Prostate gland (tissue), 2 donors: ENCODE results near the gene MIS18BP1. TPM values are rescaled to one million over a fixed set of nuclear protein-coding genes. Genes with fewer than 3 reads are reported as not detected.

Experiments
- DNase-seq: peaks from one replicate; pipeline ENCODE4 v3.0.0-alpha.2; 2019; ENCODE audit warnings: low spot score
- H3K27ac ChIP-seq, 2 donors: fragments of 200-600 bp; sonication (generic); 2 replicates each; pipeline ENCODE4 v1.5.1; 2017 to 2019
- H3K27me3 ChIP-seq: fragments of 200-600 bp; sonication (generic); replicated peaks from 2 replicates; pipeline ENCODE4 v1.5.1; 2019; ENCODE audit not compliant: insufficient read depth
- H3K36me3 ChIP-seq, 2 donors: fragments of 200-600 bp; sonication (generic); 1 replicate in 1 of 2; 2 replicates in 1 of 2; pipeline versions ENCODE4 v1.5.1 to v1.8.1; 2017 to 2019
- H3K4me1 ChIP-seq: fragments of 200-600 bp; sonication (generic); replicated peaks from 2 replicates; pipeline ENCODE4 v1.5.1; 2019
- H3K4me3 ChIP-seq, 2 donors: fragments of 200-600 bp; sonication (generic); 2 replicates each; pipeline ENCODE4 v1.5.1; 2017 to 2019
- H3K9me3 ChIP-seq: fragments of 200-600 bp; sonication (generic); 2 replicates; pipeline ENCODE4 v1.5.1; 2017
- POLR2A ChIP-seq: fragments of 450-650 bp; IDR thresholded peaks from one replicate; pipeline ENCODE4 v1.6.1; 2016; ENCODE audit warnings: antibody characterized with exemption, mild to moderate bottlenecking
- POLR2AphosphoS5 ChIP-seq: sonication (generic); formaldehyde crosslinking; IDR thresholded peaks from one replicate; pipeline ENCODE4 v1.6.1; 2017; ENCODE audit warnings: antibody characterized with exemption
- WGBS: methylation state at CpG from one replicate; pipeline ENCODE4 v1.1.5; 2018; 5-methylcytosine and 5-hydroxymethylcytosine counted together
- intact Hi-C: fragments of 100-400 bp; cut with DNase I; formaldehyde crosslinking; loops from one replicate; pipeline ENCODE4 v1.14.2; 2022
- total RNA-seq, 2 donors: library from RNA; depleted of rRNA; stranded (reverse); fragments of >200 nt; gene quantifications; one replicate each; pipeline ENCODE4 v1.1.0, GENCODE V29; 2016
- TF ChIP-seq, protein P1 (sequence below), 4 experiments: fragments of 200-600 bp in 2 of 4; fragments of 450-650 bp in 2 of 4; sonication (generic) in 2 of 4; IDR thresholded peaks; 1 replicate in 3 of 4; 2 replicates in 1 of 4; pipeline ENCODE4 v1.5.1; 2016 to 2019; ENCODE audit warnings: antibody characterized with exemption in 4 of 4, mild to moderate bottlenecking in 2 of 4, moderate library complexity in 2 of 4

MIS18BP1 gene
- total RNA-seq, 2 donors from 2014 or later: 23.3 to 46.7 TPM

DNA sequence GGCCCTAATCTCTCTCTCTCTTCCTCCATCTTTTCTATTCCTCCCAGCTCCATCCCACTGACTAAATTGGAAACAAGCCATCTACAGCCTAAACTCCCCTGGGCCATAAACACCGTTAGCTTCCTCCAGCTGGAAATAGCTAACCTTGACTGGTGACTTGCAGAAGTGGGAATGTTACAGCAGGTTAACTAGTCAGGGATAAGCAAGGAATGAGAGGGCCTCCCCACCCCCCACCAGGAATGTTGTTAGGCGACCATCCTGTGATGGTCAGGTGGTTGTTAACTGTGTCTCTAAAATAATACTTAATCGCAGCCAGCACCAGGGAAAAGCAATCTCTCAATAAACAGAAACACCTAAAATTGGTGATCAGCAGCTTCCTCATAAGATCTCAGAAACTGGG is 40.8 kb downstream of the MIS18BP1 start:
- Histone ChIP-seq H3K27ac (no peak overlapping the region), H3K27me3 (no peaks in the 10 kb centered on the region), H3K4me1 (no peaks in the 10 kb centered on the region), H3K4me3 (no peak overlapping the region), H3K36me3 (no peaks in the 10 kb centered on the region), H3K9me3 (no peaks in the 10 kb centered on the region)
- no peak for TF ChIP-seq POLR2A
- DNase-seq: no peak
- intact Hi-C loops: no loop called here
- whole genome bisulfite sequencing: 69% methylated on average over 3 of the region's 3 CpGs

DNA sequence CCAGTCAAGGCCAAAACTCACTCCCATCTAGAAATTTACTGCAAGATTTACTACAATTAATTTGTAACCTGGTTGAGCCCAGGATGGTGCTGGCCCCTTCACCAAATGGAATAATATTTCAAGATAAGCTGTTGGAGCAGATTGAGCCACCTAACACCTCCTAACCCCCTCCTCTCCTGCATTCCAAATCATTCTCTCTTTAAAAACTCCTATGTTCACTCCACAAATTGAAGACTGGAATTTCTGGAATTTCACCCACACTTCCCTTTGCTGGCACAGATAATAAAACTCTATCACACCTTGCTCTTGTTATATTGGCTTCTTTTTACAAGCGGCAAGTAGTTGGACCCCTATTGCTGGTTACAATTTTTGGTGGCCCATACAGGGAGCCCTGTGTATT is 41.7 kb downstream of the MIS18BP1 start:
- intact Hi-C loops: no loop called here
- Histone ChIP-seq H3K27ac (no peak overlapping the region), H3K36me3 (no peaks in the 10 kb centered on the region), H3K9me3 (no peaks in the 10 kb centered on the region), H3K27me3 (no peaks in the 10 kb centered on the region), H3K4me3 (no peak overlapping the region), H3K4me1 (no peaks in the 10 kb centered on the region)
- TF ChIP-seq, protein P1, sequence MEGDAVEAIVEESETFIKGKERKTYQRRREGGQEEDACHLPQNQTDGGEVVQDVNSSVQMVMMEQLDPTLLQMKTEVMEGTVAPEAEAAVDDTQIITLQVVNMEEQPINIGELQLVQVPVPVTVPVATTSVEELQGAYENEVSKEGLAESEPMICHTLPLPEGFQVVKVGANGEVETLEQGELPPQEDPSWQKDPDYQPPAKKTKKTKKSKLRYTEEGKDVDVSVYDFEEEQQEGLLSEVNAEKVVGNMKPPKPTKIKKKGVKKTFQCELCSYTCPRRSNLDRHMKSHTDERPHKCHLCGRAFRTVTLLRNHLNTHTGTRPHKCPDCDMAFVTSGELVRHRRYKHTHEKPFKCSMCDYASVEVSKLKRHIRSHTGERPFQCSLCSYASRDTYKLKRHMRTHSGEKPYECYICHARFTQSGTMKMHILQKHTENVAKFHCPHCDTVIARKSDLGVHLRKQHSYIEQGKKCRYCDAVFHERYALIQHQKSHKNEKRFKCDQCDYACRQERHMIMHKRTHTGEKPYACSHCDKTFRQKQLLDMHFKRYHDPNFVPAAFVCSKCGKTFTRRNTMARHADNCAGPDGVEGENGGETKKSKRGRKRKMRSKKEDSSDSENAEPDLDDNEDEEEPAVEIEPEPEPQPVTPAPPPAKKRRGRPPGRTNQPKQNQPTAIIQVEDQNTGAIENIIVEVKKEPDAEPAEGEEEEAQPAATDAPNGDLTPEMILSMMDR (IDR thresholded peaks at IDR 0.05): no peak
- no peak for TF ChIP-seq POLR2AphosphoS5
- no peak for TF ChIP-seq POLR2A
- DNase-seq: no peak
- WGBS: 71% methylated on average over 1 of the region's 1 CpG

DNA sequence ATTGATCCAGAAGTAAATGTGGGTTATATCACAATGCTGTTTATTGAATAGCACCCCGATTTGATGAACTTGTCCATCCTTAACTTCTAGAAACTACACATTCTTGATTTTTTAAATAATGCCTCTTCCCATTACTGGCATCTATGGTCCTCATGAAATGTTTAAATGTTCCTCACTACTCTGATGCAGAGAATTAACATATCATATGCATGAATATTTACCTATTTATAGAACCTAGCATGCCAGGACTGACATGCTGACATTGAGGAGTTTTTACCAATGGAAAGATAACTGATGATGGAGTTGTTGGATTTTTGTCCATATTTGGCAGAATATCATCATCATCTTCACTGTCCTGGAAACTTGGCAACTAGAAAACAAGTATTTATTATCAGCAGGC is 42.8 kb downstream of the MIS18BP1 start:
- no peak overlapping the region for H3K4me3 ChIP-seq
- no peaks in the 10 kb centered on the region for H3K4me1 ChIP-seq
- intact Hi-C loops: no loop called here
- DNase-seq: no peak
- H3K9me3 ChIP-seq: no peaks in the 10 kb centered on the region
- H3K27ac ChIP-seq: no peak overlapping the region
- no peaks in the 10 kb centered on the region for H3K36me3 ChIP-seq
- no peaks in the 10 kb centered on the region for H3K27me3 ChIP-seq
- no peak for TF ChIP-seq POLR2A
- no peak for TF ChIP-seq POLR2AphosphoS5
- 98% methylated on average over 1 of the region's 1 CpG for WGBS

DNA sequence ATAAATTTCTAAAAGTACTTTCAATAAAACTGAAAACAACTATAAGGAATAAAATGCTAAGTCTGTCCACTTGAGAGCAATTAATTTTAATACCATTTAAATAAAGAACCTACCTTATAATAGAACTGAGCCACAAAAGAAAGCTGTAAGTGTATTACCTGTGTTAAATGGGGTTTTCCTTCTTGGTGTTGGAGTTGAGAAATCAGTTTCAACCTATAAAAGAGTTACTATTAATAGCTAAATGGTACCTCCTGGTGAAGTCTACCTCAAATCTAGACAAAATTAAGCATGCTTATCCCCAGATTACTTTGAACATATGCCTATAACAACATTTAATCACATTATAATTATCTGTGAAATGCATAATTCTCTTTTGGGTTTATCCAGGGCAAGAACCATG is 48.8 kb downstream of the MIS18BP1 start:
- no peak overlapping the region for H3K27ac ChIP-seq
- intact Hi-C loops: no loop called here
- no peaks in the 10 kb centered on the region for H3K4me1 ChIP-seq

DNA sequence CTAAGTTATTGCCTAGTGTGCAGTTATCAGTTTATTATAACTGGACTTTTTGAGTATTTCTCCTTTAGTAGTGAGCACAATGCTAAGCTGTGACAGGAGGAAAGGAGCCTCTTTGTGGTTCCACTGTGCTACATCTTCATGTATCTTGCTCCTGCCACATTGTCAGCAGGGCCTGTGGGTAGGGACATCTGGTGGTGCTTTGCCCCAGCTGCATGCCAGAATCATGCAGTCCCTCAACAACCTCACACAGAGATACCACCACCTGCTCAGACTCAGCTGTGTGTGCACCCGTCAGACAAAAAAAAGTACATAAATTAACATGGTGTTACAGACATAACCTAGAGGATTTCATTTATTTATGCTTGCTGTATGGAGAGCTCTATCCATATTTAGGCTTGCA is 51.1 kb downstream of the MIS18BP1 start:
- H3K4me1 ChIP-seq: no peaks in the 10 kb centered on the region
- 53% methylated on average over 1 of the region's 1 CpG for WGBS
- DNase-seq: no peak

More for the DNA sequence above, 48.8 kb downstream of the MIS18BP1 start:
- DNase-seq: no peak
- Histone ChIP-seq H3K36me3 (no peaks in the 10 kb centered on the region), H3K4me3 (no peak overlapping the region), H3K27me3 (no peaks in the 10 kb centered on the region), H3K9me3 (no peaks in the 10 kb centered on the region)
- no peak for TF ChIP-seq POLR2AphosphoS5
- TF ChIP-seq, protein P1 (IDR thresholded peaks at IDR 0.05): no peak
- no peak for TF ChIP-seq POLR2A

DNA sequence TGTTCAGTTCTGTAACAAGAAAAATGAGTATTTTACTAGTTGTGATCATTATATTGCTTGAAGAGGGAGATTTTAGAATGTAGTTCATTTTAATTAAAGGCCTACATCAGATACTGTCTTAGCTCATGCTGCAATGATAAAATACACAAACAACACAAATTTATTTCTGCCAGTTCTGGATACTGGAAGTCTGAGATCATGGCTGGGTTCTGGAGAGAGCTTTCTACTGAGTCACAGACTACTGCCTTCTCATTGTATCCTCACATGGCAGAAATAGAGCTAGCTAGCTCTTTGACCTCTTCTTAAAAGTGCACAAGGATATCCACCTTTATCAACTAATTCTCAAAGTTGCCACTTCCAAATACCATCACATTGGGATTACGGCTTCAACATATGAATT is 53.8 kb downstream of the MIS18BP1 start:
- WGBS: 94% methylated on average over 1 of the region's 1 CpG
- DNase-seq: no peak
- no peak for TF ChIP-seq POLR2A
- TF ChIP-seq POLR2AphosphoS5: no peak
- TF ChIP-seq, protein P1 (IDR thresholded peaks at IDR 0.05): no peak
- H3K27ac ChIP-seq: no peak overlapping the region
- no peaks in the 10 kb centered on the region for H3K9me3 ChIP-seq
- intact Hi-C loops: no loop called here
- no peaks in the 10 kb centered on the region for H3K27me3 ChIP-seq
- no peak overlapping the region for H3K4me3 ChIP-seq
- H3K4me1 ChIP-seq: no peaks in the 10 kb centered on the region
- H3K36me3 ChIP-seq: no peaks in the 10 kb centered on the region

More for the DNA sequence above, 51.1 kb downstream of the MIS18BP1 start:
- TF ChIP-seq POLR2A: no peak
- TF ChIP-seq, protein P1 (IDR thresholded peaks at IDR 0.05): peak in 1 of 4 experiments; percentile 11
- Histone ChIP-seq H3K9me3 (no peaks in the 10 kb centered on the region), H3K4me3 (no peak overlapping the region), H3K27me3 (no peaks in the 10 kb centered on the region), H3K27ac (no peak overlapping the region), H3K36me3 (no peaks in the 10 kb centered on the region)
- intact Hi-C loops: no loop called here
